Karpas-422 (cell line): ENCODE data around the gene SEL1L2. TPM values are rescaled to one million over a fixed set of nuclear protein-coding genes. Genes with fewer than 3 reads are reported as not detected.

Source experiments
- DNase-seq: peaks from one replicate; pipeline ENCODE4 v3.0.0-alpha.2; 2015
- H2AFZ ChIP-seq: fragments of 200-600 bp; sonication (generic); 2 replicates; pipeline ENCODE4 v1.6.1; 2014; ENCODE audit warnings: antibody characterized with exemption, low read length, mixed read lengths
- H3K27ac ChIP-seq: fragments of 200-600 bp; sonication (generic); 2 replicates; pipeline ENCODE4 v1.5.1; 2014; ENCODE audit warnings: mild to moderate bottlenecking, low read length, moderate library complexity
- H3K27me3 ChIP-seq: fragments of 200-600 bp; sonication (generic); 2 replicates; pipeline ENCODE4 v1.6.1; 2014; ENCODE audit warnings: low read length, mixed read lengths
- H3K36me3 ChIP-seq: fragments of 200-600 bp; sonication (generic); 2 replicates; pipeline ENCODE4 v1.6.1; 2014; ENCODE audit warnings: low read length, mixed read lengths; ENCODE audit not compliant: insufficient read depth
- H3K4me1 ChIP-seq: fragments of 200-600 bp; sonication (generic); 2 replicates; pipeline ENCODE4 v1.6.1; 2014; ENCODE audit warnings: mild to moderate bottlenecking, low read length, mixed read lengths
- H3K4me2 ChIP-seq: fragments of 200-600 bp; sonication (generic); 2 replicates; pipeline ENCODE4 v1.6.1; 2014; ENCODE audit warnings: low read length, low read depth, mild to moderate bottlenecking; ENCODE audit not compliant: poor library complexity, severe bottlenecking
- H3K4me3 ChIP-seq: fragments of 200-600 bp; sonication (generic); 2 replicates; pipeline ENCODE4 v1.5.1; 2014; ENCODE audit warnings: mild to moderate bottlenecking, antibody characterized with exemption, low read length, mixed read lengths
- H3K79me2 ChIP-seq: fragments of 200-600 bp; sonication (generic); 2 replicates; pipeline ENCODE4 v1.6.1; 2014; ENCODE audit warnings: mild to moderate bottlenecking, low read length, mixed read lengths
- H3K9ac ChIP-seq: fragments of 200-600 bp; sonication (generic); 2 replicates; pipeline ENCODE4 v1.6.0; 2014; ENCODE audit warnings: low read length
- H3K9me2 ChIP-seq: fragments of 200-600 bp; sonication (generic), shearing (Covaris generic); replicated peaks from 2 replicates; pipeline ENCODE4 v1.6.0; 2014; ENCODE audit warnings: mild to moderate bottlenecking, low read length, moderate library complexity; ENCODE audit not compliant: insufficient read depth
- H3K9me3 ChIP-seq: fragments of 300-700, 200-600 bp; sonication (generic); 2 replicates; pipeline ENCODE4 v1.6.1; 2014; ENCODE audit warnings: low read length, mixed read lengths
- H4K20me1 ChIP-seq: fragments of 200-600 bp; sonication (generic); 2 replicates; pipeline ENCODE4 v1.6.1; 2014; ENCODE audit warnings: mild to moderate bottlenecking, antibody characterized with exemption, low read length, low read depth; ENCODE audit not compliant: insufficient read depth
- total RNA-seq: library from RNA; depleted of rRNA; stranded (reverse); fragments of >200 nt; shearing (Covaris generic); gene quantifications from 2 replicates; pipeline ENCODE4 v1.2.3, GENCODE V29; 2014; ENCODE audit warnings: low replicate concordance

The SEL1L2 gene
- total RNA-seq, 1 experiment from 2014 or later, result not detected

GRCh38 chr20:13898012-13898612 is 92.3 kb downstream of the SEL1L2 start:
- Histone ChIP-seq H2AFZ (no peak overlapping the region), H3K9ac (no peak overlapping the region), H3K9me3 (no peaks in the 10 kb centered on the region), H3K27ac (no peak overlapping the region), H3K27me3 (no peaks in the 10 kb centered on the region), H3K9me2 (no peaks in the 10 kb centered on the region), H3K79me2 (no peaks in the 10 kb centered on the region), H4K20me1 (no peaks in the 10 kb centered on the region), H3K4me3 (no peak overlapping the region), H3K36me3 (no peaks in the 10 kb centered on the region), H3K4me1 (no peaks in the 10 kb centered on the region), H3K4me2 (no peak overlapping the region)
- no peak for DNase-seq

DNA sequence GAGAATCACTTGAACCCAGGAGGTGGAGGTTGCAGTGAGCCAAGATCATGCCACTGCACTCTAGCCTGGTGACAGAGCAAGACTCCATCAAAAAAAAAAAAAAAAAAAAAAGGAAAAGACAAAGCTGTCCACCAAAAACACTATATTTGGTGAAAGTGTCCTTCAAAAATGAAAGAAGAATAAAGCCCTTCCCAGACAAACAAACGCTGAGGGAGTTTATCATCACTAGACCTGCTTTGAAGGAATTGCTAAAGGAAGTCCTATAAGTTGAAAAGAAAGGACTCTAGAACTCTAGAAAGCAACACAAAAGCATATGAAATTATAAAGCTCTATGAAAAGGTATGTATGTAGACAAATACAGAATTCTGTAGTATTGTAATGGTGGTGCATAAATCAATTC is 98.8 kb downstream of the SEL1L2 start:
- H3K9ac ChIP-seq, result no peak overlapping the region
- H3K9me3 ChIP-seq, result no peaks in the 10 kb centered on the region
- no peaks in the 10 kb centered on the region for H3K36me3 ChIP-seq
- H3K27me3 ChIP-seq, result no peaks in the 10 kb centered on the region
- H3K79me2 ChIP-seq, result no peaks in the 10 kb centered on the region
- H3K4me1 ChIP-seq, result no peaks in the 10 kb centered on the region
- H4K20me1 ChIP-seq, result no peaks in the 10 kb centered on the region
- no peaks in the 10 kb centered on the region for H3K9me2 ChIP-seq
- H3K4me2 ChIP-seq, result no peak overlapping the region
- no peak for DNase-seq
- H3K27ac ChIP-seq, result no peak overlapping the region
- no peak overlapping the region for H3K4me3 ChIP-seq
- no peak overlapping the region for H2AFZ ChIP-seq

DNA sequence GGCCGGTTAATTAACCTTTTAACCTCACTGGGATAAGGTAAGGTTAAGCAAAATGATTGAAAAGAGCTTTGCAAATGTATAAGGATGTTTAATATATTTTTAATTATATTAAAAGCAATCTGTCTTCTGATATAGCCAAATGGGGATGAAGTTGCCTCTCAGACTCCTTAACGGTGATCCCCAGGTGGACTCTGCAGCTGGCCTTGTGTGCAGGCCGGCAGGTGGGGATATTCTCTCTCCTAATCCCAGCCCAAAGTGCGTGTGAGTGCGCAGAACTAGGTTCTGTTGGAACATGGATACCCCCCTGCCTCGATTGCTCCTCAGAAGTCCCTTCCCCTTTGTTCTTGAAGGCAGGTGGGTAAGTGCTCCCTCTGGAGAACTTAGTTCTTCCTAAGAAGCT is 105.6 kb downstream of the SEL1L2 start:
- H3K4me3 ChIP-seq, result no peak overlapping the region
- no peak overlapping the region for H3K4me2 ChIP-seq
- no peak overlapping the region for H3K9ac ChIP-seq
- H4K20me1 ChIP-seq, result no peaks in the 10 kb centered on the region
- H3K36me3 ChIP-seq, result no peaks in the 10 kb centered on the region
- no peaks in the 10 kb centered on the region for H3K27me3 ChIP-seq
- H3K27ac ChIP-seq, result no peak overlapping the region
- DNase-seq, result no peak
- no peaks in the 10 kb centered on the region for H3K9me2 ChIP-seq
- no peaks in the 10 kb centered on the region for H3K9me3 ChIP-seq
- H3K79me2 ChIP-seq, result no peaks in the 10 kb centered on the region
- H2AFZ ChIP-seq, result no peak overlapping the region
- no peaks in the 10 kb centered on the region for H3K4me1 ChIP-seq

DNA sequence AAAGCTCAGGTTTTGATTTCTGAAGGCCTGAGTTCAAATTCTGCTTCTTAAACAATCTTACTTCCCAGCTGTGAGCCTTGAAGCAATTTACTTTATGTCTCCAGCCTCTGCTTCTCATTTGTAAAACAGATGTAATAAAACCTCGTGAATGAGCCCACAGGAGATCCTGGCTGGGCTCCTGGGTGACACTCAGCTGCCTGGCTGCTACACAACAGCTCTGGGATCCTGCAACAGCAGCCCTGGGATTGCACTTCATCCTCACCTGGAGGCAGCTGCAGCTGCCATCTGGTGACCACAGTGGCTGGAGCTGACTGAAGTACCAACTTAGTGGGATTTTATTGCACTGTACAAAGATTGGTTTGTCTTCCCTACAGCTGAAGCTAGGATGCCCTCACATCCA is 107.0 kb downstream of the SEL1L2 start:
- Histone ChIP-seq H4K20me1 (no peaks in the 10 kb centered on the region), H3K27me3 (no peaks in the 10 kb centered on the region), H2AFZ (no peak overlapping the region), H3K9ac (no peak overlapping the region), H3K9me2 (no peaks in the 10 kb centered on the region), H3K9me3 (no peaks in the 10 kb centered on the region), H3K27ac (no peak overlapping the region), H3K4me2 (no peak overlapping the region), H3K36me3 (no peaks in the 10 kb centered on the region), H3K79me2 (no peaks in the 10 kb centered on the region), H3K4me3 (no peak overlapping the region), H3K4me1 (no peaks in the 10 kb centered on the region)
- DNase-seq, result no peak

DNA sequence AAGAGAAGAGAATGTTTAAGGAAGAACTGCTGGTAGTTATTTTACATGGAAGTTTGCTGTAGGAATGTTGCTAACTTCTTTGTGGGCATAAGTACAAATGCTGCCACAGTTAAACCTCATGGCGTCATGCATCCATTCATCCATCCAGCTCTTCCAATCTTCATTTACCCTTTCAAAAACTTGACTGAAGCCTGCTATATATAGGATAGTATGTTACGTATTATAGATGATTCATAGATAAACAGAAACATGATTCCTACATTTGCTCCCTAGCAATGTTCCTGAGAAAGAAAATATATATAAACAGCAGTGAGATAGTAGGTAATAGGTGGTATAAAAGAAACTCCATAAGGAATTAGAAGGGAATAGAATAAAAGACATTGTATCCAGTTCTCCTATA is 111.8 kb downstream of the SEL1L2 start:
- Histone ChIP-seq H3K4me2 (no peak overlapping the region), H3K36me3 (no peaks in the 10 kb centered on the region), H3K4me3 (no peak overlapping the region), H3K9me2 (no peaks in the 10 kb centered on the region), H3K27ac (no peak overlapping the region), H3K9me3 (no peaks in the 10 kb centered on the region), H3K27me3 (no peaks in the 10 kb centered on the region), H3K79me2 (no peaks in the 10 kb centered on the region), H3K9ac (no peak overlapping the region), H3K4me1 (no peaks in the 10 kb centered on the region), H4K20me1 (no peaks in the 10 kb centered on the region), H2AFZ (no peak overlapping the region)
- no peak for DNase-seq

DNA sequence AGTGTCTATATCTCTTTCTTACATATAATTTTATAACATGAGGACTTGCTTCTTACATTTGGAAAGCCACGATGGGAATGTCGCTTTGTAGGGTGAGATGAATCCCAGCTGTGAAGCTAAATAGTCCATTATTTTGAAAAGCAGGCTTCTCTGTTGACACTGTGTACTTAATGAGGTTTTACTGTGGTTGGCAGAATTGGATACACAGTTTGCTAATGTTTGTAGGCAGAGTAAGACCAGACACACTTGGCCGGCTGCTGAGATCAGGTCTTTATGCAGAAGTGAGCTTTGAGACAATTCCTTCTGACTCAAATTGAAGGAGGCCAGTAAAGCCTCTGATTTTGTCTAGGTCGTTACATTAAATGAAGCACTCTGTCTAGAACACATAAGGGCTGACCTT is 112.6 kb downstream of the SEL1L2 start:
- no peak overlapping the region for H3K9ac ChIP-seq
- no peak for DNase-seq
- H3K4me1 ChIP-seq, result no peaks in the 10 kb centered on the region
- H3K79me2 ChIP-seq, result no peaks in the 10 kb centered on the region
- H2AFZ ChIP-seq, result no peak overlapping the region
- no peaks in the 10 kb centered on the region for H4K20me1 ChIP-seq
- no peaks in the 10 kb centered on the region for H3K9me2 ChIP-seq
- H3K4me3 ChIP-seq, result no peak overlapping the region
- H3K9me3 ChIP-seq, result no peaks in the 10 kb centered on the region
- H3K36me3 ChIP-seq, result no peaks in the 10 kb centered on the region
- no peaks in the 10 kb centered on the region for H3K27me3 ChIP-seq
- H3K27ac ChIP-seq, result no peak overlapping the region
- H3K4me2 ChIP-seq, result no peak overlapping the region

DNA sequence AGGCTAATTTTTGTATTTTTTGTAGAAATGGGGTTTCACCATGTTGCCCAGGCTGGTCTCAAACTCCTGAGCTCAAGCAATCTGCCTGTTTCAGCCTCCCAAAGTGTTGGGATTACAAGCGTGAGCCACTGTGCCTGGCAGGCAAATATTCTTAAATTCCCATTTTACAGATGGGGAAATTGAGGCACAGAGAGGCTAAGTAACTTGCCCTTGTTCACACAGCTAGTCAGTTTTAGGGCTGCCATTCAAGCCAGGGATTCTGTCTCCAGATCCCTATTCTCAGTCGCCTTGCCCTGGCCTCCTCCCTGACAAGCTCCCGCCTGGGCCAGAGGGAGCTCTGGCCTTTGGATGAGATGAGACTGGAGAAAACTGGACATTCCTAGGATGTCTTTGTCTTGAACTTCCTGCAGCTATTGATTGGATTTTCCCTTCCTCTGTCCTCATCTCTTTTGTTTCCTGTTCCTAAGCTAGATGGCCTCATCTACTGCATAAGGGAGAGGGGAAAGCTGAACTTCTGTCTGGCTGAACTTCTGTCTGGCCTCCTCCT is 115.1 kb downstream of the SEL1L2 start:
- Histone ChIP-seq H3K4me2 (no peak overlapping the region), H3K9ac (no peak overlapping the region), H3K36me3 (no peaks in the 10 kb centered on the region), H3K9me2 (no peaks in the 10 kb centered on the region), H3K4me3 (no peak overlapping the region), H2AFZ (no peak overlapping the region), H4K20me1 (no peaks in the 10 kb centered on the region), H3K79me2 (no peaks in the 10 kb centered on the region), H3K27me3 (no peaks in the 10 kb centered on the region), H3K27ac (no peak overlapping the region), H3K9me3 (no peaks in the 10 kb centered on the region), H3K4me1 (no peaks in the 10 kb centered on the region)
- DNase-seq, result no peak

- no peaks in the 10 kb centered on the region for H3K4me1 ChIP-seq
- H3K9ac ChIP-seq, result no peak overlapping the region
- H3K9me2 ChIP-seq, result no peaks in the 10 kb centered on the region
These were observed 115.8 kb downstream of the SEL1L2 start for GRCh38 chr20:13874394-13875157.

More at GRCh38 chr20:13874394-13875157, 115.8 kb downstream of the SEL1L2 start:
- H3K79me2 ChIP-seq, result no peaks in the 10 kb centered on the region
- no peaks in the 10 kb centered on the region for H3K9me3 ChIP-seq
- H3K4me2 ChIP-seq, result no peak overlapping the region
- no peaks in the 10 kb centered on the region for H3K36me3 ChIP-seq
- DNase-seq, result no peak
- H3K4me3 ChIP-seq, result no peak overlapping the region
- no peaks in the 10 kb centered on the region for H4K20me1 ChIP-seq
- no peaks in the 10 kb centered on the region for H3K27me3 ChIP-seq
- no peak overlapping the region for H3K27ac ChIP-seq
- no peak overlapping the region for H2AFZ ChIP-seq
